ENCODE measurements around the gene SYNGR2. TPM values are rescaled to one million over a fixed set of nuclear protein-coding genes. Genes with fewer than 3 reads are reported as not detected.

SYNGR2 gene, protein sequence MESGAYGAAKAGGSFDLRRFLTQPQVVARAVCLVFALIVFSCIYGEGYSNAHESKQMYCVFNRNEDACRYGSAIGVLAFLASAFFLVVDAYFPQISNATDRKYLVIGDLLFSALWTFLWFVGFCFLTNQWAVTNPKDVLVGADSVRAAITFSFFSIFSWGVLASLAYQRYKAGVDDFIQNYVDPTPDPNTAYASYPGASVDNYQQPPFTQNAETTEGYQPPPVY
- 100 to 1,000 TPM; 160 to 170 TPM for total RNA-seq

DNA sequence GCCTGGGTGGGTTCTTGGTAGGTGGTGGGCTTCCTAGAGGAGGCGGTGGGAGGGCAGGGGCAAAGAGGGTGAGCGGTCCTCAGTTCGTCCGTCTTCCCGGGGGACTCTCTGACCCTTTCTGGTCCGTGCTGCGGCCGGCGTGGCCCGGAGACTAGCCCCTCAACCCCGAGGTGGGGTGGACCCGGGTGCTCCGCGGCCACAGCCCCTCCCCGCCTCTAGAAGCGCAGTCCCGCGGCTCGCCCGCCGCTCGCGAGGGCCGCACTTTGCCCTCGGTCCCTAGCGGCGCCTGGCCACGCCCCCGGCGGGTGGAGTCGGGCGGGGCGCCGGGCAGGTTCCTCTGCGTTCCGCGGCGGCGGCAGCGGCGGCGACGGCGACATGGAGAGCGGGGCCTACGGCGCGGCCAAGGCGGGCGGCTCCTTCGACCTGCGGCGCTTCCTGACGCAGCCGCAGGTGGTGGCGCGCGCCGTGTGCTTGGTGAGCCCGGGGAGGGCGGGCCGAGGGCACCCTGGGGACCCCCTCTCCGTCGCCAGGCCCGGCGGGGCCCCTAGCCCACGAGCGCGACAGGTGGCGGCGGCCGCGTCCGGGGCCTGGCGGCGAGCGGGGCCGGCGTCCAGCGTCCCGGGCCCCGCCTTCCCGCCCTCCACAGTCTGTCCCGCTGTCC is at the start of gene SYNGR2:
TSS of gene SYNGR2 (plus strand) at position 340 of the 661 bp plus-strand sequence. CDS start at position 376, 36 bp downstream.
- CTCF ChIA-PET = no interaction called here
- POLR2A ChIA-PET = no interaction called here

DNA sequence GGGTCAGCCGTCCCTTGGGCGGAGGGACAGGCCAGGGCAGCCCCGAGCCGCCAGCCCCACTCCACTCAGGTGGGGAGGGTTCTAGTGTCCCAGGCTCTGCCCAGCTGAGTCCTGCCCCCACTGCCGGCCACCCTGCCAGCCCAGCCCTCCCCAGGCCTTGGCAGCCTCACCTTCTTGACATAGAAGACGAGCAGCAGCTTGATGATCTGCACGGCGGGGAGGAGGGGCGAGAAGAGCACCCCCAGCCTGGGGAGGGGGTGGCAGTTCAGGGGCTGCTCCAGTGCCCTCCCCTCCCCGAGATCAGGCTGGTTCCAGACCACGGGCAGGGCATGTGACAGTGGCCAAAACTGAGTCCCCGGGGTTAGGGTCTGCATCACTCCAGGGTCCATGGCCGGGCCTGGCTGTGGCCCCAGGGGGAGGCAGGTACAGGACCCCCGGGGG is 49.6 kb upstream of the SYNGR2 start:
- POLR2A ChIA-PET = interaction anchor here (1.4 kb wide), 1 partner anchor 9 kb away, joined by 3 read pairs; no protein-coding TSS in a partner anchor
- CTCF ChIA-PET = interaction anchor here (0.8 kb wide), 1 partner anchor 15 kb away, joined by 3 read pairs; no protein-coding TSS in a partner anchor

DNA sequence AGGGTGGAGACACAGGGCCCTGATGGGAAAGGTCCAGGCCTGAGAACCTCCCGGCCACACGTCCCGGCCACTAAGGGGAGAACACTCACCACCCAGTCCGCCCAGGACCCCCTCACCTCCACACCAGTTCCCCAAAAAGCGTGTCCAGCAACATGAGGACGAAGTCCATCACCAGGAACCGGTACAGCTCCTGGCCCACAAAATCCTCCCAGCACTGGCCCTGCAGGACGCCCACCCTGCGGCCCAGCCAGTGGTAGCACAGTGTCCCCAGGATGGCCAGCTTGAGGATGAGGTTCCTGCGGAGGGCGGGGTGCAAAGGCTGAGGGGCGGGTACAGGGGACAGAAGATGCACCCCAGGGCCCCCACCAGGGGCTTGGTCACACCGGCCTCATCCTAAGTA is 47.8 kb upstream of the SYNGR2 start:
- POLR2A ChIA-PET = interaction anchor here (0.6 to 1.8 kb wide), 3 partner anchors 13 to 66 kb away, joined by 3 to 7 read pairs (median 3); no protein-coding TSS in a partner anchor

DNA sequence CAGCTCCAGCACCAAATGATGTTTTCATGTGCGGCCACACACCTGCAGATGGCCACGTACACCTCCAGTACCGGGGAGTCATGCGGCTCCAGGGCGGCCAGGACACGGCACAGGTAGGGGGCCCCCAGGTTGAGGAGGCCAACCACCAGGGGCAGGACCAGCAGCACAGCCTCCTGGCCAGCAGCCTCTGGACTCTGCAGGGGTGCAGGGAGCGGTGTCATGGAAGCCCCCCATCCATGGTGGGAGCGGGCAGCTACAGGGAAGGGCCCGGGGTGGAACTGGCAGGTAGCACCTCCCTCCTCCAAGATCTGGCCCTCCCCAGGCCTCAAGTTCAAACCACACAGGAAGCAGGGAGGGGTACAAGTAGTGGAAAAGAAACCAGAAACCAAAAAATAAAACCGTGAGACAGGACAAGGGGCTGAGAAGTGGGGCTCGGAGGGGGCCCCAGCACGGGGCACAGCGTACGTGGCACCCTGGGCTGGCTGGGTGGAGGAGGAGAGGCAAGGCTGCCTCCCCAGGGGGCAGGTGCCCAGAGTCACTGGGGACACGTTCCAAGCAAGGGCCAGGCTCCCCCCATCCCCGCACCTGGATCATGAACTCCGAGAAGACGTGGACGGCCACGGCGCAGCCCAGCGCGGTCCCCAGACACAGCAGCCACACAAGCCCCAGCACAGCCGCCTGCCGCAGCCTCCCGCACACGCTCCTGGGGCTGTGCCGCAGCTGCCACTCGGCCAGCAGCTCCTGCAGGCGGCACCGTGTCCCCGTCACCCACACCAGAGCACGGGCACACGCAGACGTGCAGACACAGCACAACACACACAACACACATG is 47.2 kb upstream of the SYNGR2 start:
- CTCF ChIA-PET = interaction anchor here (1.0 to 10.0 kb wide), 8 partner anchors 7 to 130 kb away, joined by 3 to 62 read pairs (median 4); partner anchors contain the start of genes TK1 and TMC8
- POLR2A ChIA-PET = interaction anchor here (0.7 to 1.8 kb wide), 4 partner anchors 9 to 28 kb away, joined by 3 to 7 read pairs (median 3); partner anchors contain the start of gene TMC8

More for the DNA sequence above, 47.8 kb upstream of the SYNGR2 start:
- CTCF ChIA-PET = interaction anchor here (1.3 to 3.1 kb wide), 3 partner anchors 10 to 56 kb away, joined by 4 to 15 read pairs (median 5); partner anchors contain the start of gene TMC8

DNA sequence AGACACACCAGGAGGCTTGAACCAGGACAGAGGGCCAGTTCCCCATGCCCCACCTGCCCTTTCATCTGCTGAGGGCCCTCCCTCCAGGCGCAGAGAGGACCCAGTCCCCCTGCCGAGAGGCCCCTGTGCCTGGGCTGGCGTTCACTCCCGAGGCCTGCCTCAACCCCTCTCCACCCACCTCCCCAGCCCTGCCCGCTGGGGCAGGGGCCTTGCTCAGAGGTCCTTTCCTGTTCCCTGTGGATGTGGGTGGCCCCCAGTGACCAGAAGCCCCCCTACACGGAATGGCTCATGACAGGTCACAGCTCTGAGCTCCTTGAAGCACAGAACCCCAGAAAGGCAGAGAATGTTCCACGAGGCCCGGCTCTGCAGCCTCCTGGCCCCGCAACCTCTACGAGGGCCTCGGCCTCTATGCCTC is 46.6 kb upstream of the SYNGR2 start:
- ChIA-PET CTCF (interaction anchor here (1.0 to 10.0 kb wide), 7 partner anchors 8 to 129 kb away, joined by 3 to 62 read pairs (median 4); partner anchors contain the start of gene TK1), POLR2A (interaction anchor here (0.9 to 1.0 kb wide), 2 partner anchors 9 to 20 kb away, joined by 3 read pairs; partner anchors contain the start of gene TMC8)

DNA sequence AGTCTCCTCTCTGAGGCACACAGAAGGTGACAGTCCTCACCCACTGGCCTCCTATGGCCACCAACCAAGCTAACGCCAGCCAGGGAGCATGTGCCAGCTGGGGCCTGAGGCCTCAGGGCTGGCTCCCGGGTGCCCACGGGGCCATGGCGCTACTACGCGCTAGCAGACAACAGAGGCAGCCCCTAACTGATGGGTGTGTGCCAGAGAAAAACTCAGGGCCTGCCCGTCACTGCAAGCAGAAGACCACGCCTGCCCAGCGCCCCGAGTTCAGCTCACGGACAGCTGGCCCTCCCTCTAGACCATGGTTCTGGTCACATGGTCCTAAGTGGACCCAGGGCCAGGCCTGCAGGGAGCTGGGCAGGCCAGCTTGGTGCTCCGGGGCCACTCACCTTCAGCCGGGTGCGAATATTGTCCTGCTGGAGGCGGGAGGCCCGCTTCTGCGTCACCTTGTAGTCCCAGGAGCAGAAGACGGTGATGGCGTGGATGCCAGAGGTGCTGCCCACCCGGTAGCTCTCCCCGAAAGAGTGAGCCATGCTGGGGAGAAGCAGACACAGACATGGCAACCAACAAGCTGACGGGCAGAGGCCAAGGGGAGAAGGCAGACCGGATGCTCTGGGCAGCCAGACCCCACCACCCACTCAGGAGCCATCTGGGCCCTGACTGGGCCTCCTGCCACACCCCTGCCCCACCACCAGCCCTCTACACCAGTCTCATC is 46.0 kb upstream of the SYNGR2 start:
- POLR2A ChIA-PET = interaction anchor here (0.6 to 1.0 kb wide), 2 partner anchors 20 to 140 kb away, joined by 3 to 6 read pairs; no protein-coding TSS in a partner anchor
- CTCF ChIA-PET = interaction anchor here (1.0 to 10.0 kb wide), 7 partner anchors 8 to 129 kb away, joined by 3 to 62 read pairs (median 4); partner anchors contain the start of gene TK1

DNA sequence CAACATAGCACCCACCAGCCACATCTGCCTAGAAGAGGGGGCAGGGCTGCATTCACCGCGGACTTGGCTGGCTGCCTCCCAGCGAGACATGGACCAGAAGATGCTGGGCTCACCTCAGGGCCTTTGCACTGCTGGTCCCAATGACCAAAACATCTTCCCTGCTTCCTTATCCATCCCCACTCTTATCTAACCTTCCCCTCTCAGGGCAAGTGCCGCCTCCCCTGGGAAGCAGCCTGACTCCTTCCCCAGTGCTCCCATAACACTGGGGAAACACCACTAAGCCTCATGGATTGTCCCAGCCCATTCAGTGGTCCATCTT is 45.5 kb upstream of the SYNGR2 start:
- POLR2A ChIA-PET = interaction anchor here (0.6 kb wide), 1 partner anchor 139 kb away, joined by 6 read pairs; no protein-coding TSS in a partner anchor
- CTCF ChIA-PET = interaction anchor here (1.5 to 10.0 kb wide), 4 partner anchors 9 to 13 kb away, joined by 4 to 62 read pairs (median 10); no protein-coding TSS in a partner anchor

DNA sequence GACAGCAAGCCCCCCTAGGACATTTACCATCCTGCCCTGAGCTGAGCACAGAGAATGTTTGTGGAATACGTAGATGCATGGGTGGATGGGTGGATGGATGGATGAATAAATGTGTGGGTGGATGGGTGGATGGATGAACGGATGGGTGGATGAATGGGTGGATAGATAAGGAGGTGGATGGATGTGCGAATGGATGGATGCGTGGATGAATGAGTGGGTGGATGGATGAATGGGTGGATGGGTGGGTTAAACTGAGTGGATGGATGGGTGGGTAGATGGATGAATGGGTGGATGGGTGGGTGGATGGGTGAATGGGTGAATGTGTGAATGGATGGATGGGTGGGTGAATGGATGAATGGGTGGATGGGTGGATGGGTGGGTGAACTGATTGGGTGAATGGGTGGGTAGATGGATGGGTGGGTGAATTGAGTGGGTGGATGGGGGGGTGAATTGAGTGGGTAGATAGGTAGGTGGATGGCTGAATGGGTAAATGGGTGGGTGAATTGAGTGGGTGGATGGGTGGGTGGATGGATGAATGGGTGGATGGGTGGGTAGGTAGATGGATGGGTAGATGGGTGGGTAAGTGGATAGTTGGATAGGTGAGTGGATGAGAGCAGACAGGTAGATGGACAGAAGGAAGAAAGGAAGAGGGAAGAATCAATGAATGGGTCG is 45.0 kb upstream of the SYNGR2 start:
- CTCF ChIA-PET = interaction anchor here (2.2 to 10.0 kb wide), 3 partner anchors 9 to 13 kb away, joined by 6 to 68 read pairs (median 62); no protein-coding TSS in a partner anchor
- POLR2A ChIA-PET = interaction anchor here (0.6 to 0.7 kb wide), 2 partner anchors 19 to 139 kb away, joined by 4 to 6 read pairs; no protein-coding TSS in a partner anchor

DNA sequence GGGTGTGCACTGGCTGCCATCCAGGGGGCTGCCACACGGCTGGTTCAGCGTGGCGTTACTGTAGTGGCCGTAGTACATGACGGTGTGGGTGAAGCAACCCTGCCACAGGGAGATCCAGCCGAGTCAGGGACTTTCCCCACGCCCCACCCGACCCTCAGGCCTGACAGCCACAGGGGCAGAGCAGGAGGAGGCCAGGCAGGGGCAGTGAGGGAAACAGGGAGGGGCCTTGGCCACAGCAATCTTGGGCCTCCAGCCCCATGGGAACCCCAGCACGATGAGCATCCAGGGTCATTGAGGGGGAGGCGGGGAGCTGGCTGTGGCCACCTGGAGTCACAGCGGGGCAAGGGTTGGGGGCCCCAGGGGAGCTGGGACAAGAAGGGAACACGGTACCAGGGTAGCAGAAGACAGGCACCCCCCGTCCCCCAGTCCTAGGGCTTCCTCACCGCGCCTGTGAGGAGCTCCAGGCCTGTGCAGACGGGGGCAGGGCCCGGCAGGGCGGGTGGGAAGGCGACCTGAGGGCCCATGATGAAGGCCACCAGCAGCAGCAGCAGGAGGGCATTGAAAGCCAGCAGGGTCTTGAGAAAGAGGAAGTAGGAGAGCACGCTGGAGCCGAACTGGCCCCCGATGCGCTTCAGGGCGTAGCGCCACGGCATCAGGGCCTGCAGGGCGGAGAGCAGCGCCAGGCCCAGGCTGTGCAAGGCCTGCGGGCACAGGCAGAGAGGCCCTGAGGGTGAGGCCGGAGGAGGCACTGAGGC is 44.1 kb upstream of the SYNGR2 start:
- POLR2A ChIA-PET = interaction anchor here (0.7 to 1.7 kb wide), 5 partner anchors 10 to 18 kb away, joined by 4 to 6 read pairs (median 4); no protein-coding TSS in a partner anchor
- CTCF ChIA-PET = interaction anchor here (1.2 to 10.0 kb wide), 4 partner anchors 10 to 127 kb away, joined by 4 to 68 read pairs (median 33); no protein-coding TSS in a partner anchor

DNA sequence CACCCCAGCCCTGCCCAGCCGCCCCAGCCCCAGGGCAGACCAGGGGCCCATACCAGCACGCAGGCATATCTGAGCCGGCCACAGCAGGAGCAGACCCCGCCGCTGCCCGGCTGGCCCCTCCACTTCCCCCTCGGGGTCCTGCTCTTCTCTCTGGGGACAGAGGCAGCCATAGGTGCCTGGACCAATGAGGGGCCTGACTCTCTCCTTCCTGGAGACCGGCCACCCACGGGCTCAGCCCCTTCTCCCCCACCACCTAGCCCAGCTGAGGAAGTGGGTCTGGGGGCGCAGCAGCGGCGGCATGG is 43.6 kb upstream of the SYNGR2 start:
- POLR2A ChIA-PET = interaction anchor here (1.0 to 1.7 kb wide), 4 partner anchors 10 to 15 kb away, joined by 4 to 6 read pairs (median 4); no protein-coding TSS in a partner anchor

DNA sequence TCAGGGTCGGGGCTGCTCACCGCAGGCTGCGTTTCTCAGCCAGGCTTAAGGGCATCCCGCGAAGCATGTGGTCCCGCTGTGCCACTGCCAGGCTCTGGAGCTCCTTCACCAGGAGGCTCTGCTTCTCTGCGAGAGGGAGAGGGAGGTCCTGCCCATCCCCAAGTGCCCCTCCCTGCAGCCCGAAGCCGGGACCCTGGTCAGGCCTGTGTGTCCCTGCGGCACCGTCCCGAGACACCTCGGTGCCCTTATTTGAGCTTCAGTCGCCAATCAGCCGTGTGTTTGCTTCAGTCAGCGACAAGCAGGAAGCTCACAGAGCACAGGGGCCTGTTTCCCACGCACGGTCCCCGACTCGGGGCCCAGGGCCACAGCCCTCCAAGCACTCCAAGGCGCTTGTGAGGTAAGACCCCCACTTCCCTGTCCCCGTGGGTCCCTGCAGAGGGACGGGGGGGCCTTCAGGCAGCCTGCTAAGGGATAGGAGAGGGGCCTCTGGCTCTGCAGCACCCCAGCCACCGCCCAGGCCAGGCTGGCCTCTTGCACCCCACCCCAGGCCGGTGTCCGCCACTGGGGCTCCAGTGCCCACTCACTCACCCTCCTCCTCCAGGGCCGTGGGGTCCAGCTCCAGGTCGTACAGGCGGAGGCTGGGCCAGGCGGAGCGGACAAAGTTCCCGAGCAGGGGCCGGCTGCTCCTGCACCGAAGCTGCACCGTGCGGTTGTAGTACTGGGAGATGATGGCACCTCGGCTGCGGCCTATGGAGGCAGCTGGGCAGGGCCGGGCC is 43.1 kb upstream of the SYNGR2 start:
- POLR2A ChIA-PET = interaction anchor here (1.0 to 1.7 kb wide), 5 partner anchors 9 to 44 kb away, joined by 4 to 6 read pairs (median 4); no protein-coding TSS in a partner anchor
- CTCF ChIA-PET = interaction anchor here (0.6 to 10.0 kb wide), 5 partner anchors 11 to 663 kb away, joined by 3 to 68 read pairs (median 4); no protein-coding TSS in a partner anchor

More for the DNA sequence above, 43.6 kb upstream of the SYNGR2 start:
- CTCF ChIA-PET = interaction anchor here (0.6 to 10.0 kb wide), 5 partner anchors 11 to 663 kb away, joined by 3 to 68 read pairs (median 4); no protein-coding TSS in a partner anchor

DNA sequence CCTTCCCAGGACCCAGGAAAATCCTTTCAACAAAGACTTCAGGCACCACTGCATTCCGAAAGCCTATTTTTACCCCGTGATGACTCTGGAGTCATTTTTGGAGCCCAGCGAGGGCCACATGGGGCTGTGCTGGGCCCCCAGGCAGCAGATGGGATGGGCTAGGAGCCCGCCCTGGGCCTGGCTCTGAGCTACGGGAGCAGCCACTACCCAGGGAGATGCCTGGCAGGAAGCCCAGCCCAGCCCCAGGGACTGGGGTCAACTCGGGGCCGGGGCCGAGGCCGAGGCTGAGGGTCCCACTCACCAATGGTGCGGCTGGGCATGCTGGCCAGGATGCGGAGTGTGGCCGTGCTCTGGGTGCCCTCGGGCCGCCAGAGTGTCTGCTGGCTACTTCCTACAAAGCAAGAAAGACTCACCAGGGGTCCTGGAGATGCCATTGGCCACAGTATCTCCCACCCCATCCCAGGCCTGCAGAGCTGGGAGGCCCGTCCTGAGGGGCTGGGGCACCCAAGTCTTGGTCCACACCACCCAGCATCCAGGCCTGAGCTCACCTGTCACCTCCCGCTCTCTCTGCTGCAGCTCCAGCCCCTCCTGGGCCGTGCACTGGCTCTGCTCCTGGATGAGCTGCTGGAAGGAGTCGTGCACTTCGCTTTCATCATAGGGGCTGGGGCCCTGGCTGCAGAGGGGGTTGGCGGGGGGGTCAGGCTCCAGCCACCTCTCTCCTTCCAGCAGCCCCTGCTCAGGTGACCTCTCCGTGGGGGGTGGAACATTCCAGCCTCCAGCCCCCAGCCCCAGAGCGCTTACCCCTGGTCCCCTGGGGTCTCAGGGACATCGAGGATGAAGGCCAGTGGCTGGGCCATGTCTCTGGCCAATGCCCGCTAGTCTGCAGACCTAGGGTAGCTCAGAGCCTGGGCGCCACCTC is 42.1 kb upstream of the SYNGR2 start:
- POLR2A ChIA-PET = interaction anchor here (1.0 to 1.7 kb wide), 5 partner anchors 11 to 168 kb away, joined by 3 to 7 read pairs (median 6); partner anchors contain the start of gene TNRC6C
- CTCF ChIA-PET = interaction anchor here (0.8 to 10.0 kb wide), 4 partner anchors 10 to 19 kb away, joined by 3 to 68 read pairs (median 32); no protein-coding TSS in a partner anchor

DNA sequence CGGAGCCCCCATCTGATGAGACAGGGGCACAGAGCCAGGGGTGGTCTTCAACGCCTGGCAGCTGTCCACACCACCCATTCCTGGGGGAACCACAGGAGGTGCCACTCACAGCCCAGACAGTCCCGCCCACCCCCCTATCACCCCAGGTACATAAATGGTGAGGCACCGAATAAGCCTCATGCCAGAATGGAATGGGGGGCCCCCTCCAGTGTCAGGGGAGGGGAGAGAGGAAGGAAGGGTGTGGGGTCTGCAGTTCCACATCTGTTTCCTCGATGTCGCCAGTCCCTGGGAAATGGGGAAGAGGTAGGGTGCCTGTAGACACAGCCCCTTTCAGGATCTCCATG is 41.5 kb upstream of the SYNGR2 start:
- ChIA-PET POLR2A (interaction anchor here (0.7 to 1.7 kb wide), 4 partner anchors 8 to 168 kb away, joined by 3 to 7 read pairs (median 4); partner anchors contain the start of gene TNRC6C), CTCF (interaction anchor here (0.8 to 10.0 kb wide), 4 partner anchors 9 to 18 kb away, joined by 3 to 68 read pairs (median 32); no protein-coding TSS in a partner anchor)

DNA sequence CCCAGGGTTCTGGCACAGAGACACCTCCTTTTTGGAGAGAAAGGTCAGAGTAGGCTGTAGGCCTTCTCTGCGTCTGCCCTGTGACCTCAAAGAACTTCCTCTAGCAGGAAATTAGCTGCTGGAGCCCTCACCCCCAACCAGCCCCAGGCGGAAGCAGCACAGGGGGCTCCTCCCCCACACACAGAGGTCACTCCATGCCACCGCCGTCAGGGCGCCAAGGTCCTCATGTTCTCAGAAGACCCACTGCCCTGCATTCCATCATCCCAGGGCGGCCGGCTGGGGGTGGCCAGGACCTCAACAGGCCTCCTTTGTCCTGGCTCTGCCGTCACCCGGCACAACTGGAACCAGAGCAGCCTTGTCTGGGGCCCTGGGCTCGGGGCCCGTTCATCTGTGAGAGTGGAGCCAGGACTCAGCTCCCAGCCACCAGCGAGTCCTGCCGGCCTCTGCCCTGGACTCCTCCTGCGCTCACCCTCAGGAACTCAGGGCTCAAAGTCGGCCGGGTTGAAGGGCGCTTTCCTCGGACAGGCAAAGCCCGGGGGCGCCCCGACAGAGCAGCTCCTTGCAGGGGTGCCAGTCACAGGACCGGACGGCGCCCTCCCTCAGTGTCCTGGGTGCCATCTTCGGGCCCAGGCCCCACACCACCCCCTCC is 41.0 kb upstream of the SYNGR2 start:
- CTCF ChIA-PET = interaction anchor here (0.8 to 10.0 kb wide), 5 partner anchors 9 to 233 kb away, joined by 3 to 68 read pairs (median 4); no protein-coding TSS in a partner anchor
- POLR2A ChIA-PET = interaction anchor here (0.7 to 1.7 kb wide), 4 partner anchors 8 to 169 kb away, joined by 3 to 7 read pairs (median 4); partner anchors contain the start of gene TNRC6C

Data from activated CD8-positive, alpha-beta memory T cell treated with anti-CD3 and anti-CD28 coated beads for 36 hours (primary cell).